ENCODE results near the gene TBPL1.

DNA sequence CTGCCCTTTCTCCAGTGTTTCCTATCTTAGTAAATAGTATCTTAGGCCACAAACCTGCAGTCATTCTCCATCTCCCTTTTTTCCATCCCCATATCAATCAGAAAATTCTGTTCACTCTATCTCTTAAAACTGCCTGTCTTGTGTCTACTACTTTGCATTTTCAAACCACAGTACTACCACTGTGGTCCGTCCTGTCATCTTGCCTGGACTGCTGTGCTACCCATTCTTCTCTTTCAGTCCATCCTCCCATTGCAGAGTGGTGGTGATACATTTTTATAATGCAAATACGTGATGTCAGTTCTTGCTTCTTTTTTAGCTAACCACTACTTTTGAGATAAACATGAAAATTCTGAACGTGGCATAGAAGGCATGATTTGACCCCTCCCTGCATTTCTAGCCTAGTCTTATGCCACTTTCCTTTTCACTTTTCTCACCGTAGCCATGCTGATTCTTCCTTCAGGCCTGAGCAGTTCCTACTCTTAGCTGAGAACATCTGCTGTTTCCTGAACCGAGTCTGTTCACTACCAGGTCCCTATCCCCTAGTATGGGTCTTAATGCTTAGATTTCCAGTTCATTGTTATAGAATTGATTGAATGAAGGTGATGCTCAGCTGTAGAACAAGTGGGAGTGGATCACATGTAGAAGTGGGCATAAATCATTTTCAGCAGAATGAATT lies 13.8 kb downstream of the TBPL1 start:
- TF ChIP-seq EZH2 (IDR thresholded peaks at IDR 0.05; ENCODE audit: insufficient read depth, poor library complexity, severe bottlenecking) (no peak), EZH2phosphoT487 (IDR thresholded peaks at IDR 0.05; ENCODE audit: insufficient read depth, low read depth) (no peak)
